KMS-11 (cell line): ENCODE measurements around the gene BACE1-AS.
A peak's percentile ranks its signal among the peaks of the same experiment; 100 is the strongest.
"Not testable (repeated sequence)": the region's sequence is repeated elsewhere in the genome, so short reads cannot be mapped to it uniquely, and the experiment has no call there.

ENCODE experiments used
- H2AFZ ChIP-seq: fragments of 200-600 bp; sonication (generic); 2 replicates; pipeline ENCODE4 v1.6.1; 2016; ENCODE audit warnings: antibody characterized with exemption, mixed run types, low read depth
- H3K27ac ChIP-seq: fragments of 200-600 bp; sonication (generic); 2 replicates; pipeline ENCODE4 v1.6.1; 2016; ENCODE audit warnings: mild to moderate bottlenecking, mixed run types
- H3K27me3 ChIP-seq: fragments of 200-600 bp; sonication (generic); 2 replicates; pipeline ENCODE4 v1.6.1; 2017; ENCODE audit warnings: mild to moderate bottlenecking, low read depth, mixed run types, moderate library complexity; ENCODE audit not compliant: insufficient read depth
- H3K36me3 ChIP-seq: fragments of 200-600 bp; sonication (generic); 2 replicates; pipeline ENCODE4 v1.6.1; 2017; ENCODE audit warnings: mild to moderate bottlenecking, mixed run types; ENCODE audit not compliant: insufficient read depth
- H3K4me1 ChIP-seq: fragments of 200-600 bp; sonication (generic); 2 replicates; pipeline ENCODE4 v1.6.1; 2016; ENCODE audit warnings: mild to moderate bottlenecking, low read depth, mixed run types; ENCODE audit not compliant: poor library complexity, severe bottlenecking
- H3K4me2 ChIP-seq: fragments of 200-600 bp; sonication (generic); 2 replicates; pipeline ENCODE4 v1.7.0; 2016; ENCODE audit warnings: mild to moderate bottlenecking, mixed run types
- H3K4me3 ChIP-seq: fragments of 200-600 bp; sonication (generic); IDR thresholded peaks from 2 replicates; pipeline ENCODE4 v1.6.1; 2017; ENCODE audit warnings: low read depth, low read length, mixed read lengths; ENCODE audit not compliant: insufficient read depth
- H3K79me2 ChIP-seq: fragments of 200-600 bp; sonication (generic); 2 replicates; pipeline ENCODE4 v1.6.1; 2016; ENCODE audit warnings: low read depth, mixed run types; ENCODE audit not compliant: insufficient read depth
- H3K9ac ChIP-seq: fragments of 200-600 bp; sonication (generic); 2 replicates; pipeline ENCODE4 v1.6.1; 2016; ENCODE audit warnings: mild to moderate bottlenecking, mixed run types
- H4K20me1 ChIP-seq: fragments of 200-600 bp; sonication (generic); 2 replicates; pipeline ENCODE4 v1.6.1; 2016; ENCODE audit warnings: mild to moderate bottlenecking, mixed run types; ENCODE audit not compliant: insufficient read depth
- TF ChIP-seq, protein P1 (sequence below): fragments of 200-600 bp; sonication (generic); conservative IDR thresholded peaks from 2 replicates; pipeline ENCODE4 v1.6.1; 2017; ENCODE audit warnings: low read depth, mild to moderate bottlenecking, antibody characterized with exemption, low read length, moderate library complexity, mixed read lengths

Gene BACE1-AS

DNA sequence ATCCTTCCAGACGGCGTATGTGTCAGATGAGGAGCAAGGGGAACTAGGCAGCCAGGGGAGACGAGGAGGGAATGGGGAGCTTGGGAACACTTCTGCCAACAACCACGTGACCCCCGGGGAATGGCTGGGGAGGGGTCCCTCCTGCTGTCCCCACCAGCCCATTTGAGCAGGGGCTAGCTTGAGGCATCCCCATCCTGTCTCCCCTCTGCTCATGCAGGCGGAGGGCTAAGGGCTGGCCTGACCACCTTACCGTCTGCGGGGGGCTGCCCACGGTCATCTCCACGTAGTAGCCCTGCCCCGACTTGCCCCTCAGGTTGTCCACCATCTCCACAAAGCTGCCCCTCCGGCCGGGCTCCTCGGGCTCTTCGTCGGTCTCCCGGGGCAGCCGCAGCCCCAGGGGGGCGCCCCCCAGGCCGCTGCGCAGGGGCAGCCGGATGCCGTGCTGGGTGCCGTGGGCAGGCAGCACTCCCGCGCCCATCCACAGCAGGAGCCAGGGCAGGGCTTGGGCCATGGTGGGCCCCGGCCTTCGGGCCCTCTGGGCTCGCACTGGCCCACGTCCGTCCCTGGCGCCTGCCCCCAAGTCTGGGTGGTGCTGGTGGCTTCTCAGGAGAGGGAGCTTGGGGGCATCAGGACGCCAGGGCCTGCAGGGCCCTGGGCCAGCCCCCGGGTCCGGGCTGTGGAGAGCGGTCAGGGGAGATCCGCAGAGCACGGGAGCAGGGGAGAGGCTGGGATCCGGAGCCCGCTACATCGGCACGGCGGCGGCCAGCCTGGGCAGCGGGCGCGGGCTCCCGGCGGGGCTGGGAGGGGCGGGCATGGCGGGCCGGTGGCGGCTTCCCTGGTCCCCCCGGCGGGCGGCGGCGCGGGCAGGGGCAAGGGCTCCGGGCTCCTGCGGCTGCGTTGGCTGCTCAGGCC lies 24.4 kb downstream of the BACE1-AS start:
- Histone ChIP-seq H3K4me2 (no peak overlapping the region), H4K20me1 (no peaks in the 10 kb centered on the region), H3K4me1 (no peaks in the 10 kb centered on the region), H3K9ac (no peak overlapping the region), H3K27me3 (no peaks in the 10 kb centered on the region), H2AFZ (no peak overlapping the region), H3K27ac (no peak overlapping the region), H3K79me2 (no peaks in the 10 kb centered on the region), H3K36me3 (no peaks in the 10 kb centered on the region), H3K4me3 (no peak overlapping the region)
- TF ChIP-seq, protein P1, sequence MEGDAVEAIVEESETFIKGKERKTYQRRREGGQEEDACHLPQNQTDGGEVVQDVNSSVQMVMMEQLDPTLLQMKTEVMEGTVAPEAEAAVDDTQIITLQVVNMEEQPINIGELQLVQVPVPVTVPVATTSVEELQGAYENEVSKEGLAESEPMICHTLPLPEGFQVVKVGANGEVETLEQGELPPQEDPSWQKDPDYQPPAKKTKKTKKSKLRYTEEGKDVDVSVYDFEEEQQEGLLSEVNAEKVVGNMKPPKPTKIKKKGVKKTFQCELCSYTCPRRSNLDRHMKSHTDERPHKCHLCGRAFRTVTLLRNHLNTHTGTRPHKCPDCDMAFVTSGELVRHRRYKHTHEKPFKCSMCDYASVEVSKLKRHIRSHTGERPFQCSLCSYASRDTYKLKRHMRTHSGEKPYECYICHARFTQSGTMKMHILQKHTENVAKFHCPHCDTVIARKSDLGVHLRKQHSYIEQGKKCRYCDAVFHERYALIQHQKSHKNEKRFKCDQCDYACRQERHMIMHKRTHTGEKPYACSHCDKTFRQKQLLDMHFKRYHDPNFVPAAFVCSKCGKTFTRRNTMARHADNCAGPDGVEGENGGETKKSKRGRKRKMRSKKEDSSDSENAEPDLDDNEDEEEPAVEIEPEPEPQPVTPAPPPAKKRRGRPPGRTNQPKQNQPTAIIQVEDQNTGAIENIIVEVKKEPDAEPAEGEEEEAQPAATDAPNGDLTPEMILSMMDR, result no peak

DNA sequence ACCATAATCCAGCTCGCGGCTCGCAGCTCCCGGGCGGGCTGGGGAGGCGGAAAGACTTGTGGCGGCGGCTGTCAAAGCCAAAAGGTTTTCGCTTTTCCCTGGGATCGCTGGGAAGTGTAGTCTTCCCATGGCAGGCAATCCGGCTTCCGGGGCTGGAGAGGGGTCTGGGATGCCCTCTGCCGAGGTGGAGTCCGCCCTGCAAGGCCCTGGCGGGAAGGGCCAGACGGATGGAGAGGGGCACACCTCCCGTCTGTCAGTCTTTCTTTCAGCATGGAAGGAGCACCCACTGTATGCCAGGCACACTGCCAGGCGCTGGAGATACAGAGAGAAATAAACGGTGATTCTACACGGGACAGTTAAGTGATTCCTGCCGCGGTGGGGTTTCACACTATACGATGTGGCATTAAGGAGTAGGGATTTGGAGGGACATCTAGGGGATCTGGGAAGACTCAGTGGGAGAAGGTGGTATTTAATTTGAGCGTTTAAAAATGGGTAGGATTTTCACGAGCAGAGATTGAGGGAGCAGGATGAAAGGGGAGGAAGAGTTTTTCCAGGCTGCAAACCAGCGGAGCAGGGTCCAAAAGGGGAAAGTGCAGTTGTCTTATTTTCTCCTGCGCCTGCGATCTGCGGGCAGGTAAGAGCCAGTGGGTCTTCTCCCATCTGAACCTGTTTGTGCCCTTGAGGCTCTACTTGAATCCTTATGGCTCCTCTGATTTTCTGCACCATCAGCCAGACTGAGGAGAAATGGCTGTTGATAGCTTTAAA lies 25.2 kb downstream of the BACE1-AS start, which contains the start of gene BACE1:
TSS of gene BACE1 (minus strand) at position 60 of the 765 bp plus-strand sequence. CDS start 461 bp downstream, outside the sequence.
- TF ChIP-seq, protein P1, result no peak
- no peaks in the 10 kb centered on the region for H4K20me1 ChIP-seq
- no peaks in the 10 kb centered on the region for H3K4me1 ChIP-seq
- H3K27ac ChIP-seq, result no peak within 1 kb of the TSS
- H3K4me3 ChIP-seq, result no peak within 1 kb of the TSS
- H3K79me2 ChIP-seq, result no peaks in the 10 kb centered on the region
- H3K4me2 ChIP-seq, result no peak within 1 kb of the TSS
- H3K9ac ChIP-seq, result no peak within 1 kb of the TSS
- no peaks in the 10 kb centered on the region for H3K27me3 ChIP-seq
- H2AFZ ChIP-seq, result no peak within 1 kb of the TSS
- H3K36me3 ChIP-seq, result no peaks in the 10 kb centered on the region

DNA sequence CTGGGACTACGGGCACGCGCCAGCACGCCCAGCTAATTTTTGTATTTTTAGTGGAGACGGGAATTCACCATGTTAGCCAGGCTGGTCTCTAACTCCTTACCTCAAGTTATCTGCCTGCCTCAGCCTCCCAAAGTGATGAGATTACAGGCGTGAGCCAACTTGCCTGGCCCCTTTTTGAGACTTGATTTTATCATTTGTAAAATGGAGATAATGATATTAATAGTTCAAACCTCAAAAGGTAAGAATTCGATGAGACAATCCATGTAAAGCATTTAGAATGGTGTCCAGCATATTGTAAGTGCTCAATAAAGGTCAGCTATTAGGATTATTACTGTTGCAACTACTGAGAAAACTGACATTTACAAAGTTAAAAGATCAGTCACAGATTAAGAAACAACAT lies 27.6 kb downstream of the BACE1-AS start:
- no peak overlapping the region for H3K4me3 ChIP-seq
- no peak overlapping the region for H3K27ac ChIP-seq
- no peak overlapping the region for H3K9ac ChIP-seq
- TF ChIP-seq, protein P1, result no peak
- no peaks in the 10 kb centered on the region for H3K79me2 ChIP-seq
- no peak overlapping the region for H2AFZ ChIP-seq
- no peaks in the 10 kb centered on the region for H3K4me1 ChIP-seq
- no peaks in the 10 kb centered on the region for H3K36me3 ChIP-seq
- H3K27me3 ChIP-seq, result no peaks in the 10 kb centered on the region
- no peaks in the 10 kb centered on the region for H4K20me1 ChIP-seq
- no peak overlapping the region for H3K4me2 ChIP-seq

DNA sequence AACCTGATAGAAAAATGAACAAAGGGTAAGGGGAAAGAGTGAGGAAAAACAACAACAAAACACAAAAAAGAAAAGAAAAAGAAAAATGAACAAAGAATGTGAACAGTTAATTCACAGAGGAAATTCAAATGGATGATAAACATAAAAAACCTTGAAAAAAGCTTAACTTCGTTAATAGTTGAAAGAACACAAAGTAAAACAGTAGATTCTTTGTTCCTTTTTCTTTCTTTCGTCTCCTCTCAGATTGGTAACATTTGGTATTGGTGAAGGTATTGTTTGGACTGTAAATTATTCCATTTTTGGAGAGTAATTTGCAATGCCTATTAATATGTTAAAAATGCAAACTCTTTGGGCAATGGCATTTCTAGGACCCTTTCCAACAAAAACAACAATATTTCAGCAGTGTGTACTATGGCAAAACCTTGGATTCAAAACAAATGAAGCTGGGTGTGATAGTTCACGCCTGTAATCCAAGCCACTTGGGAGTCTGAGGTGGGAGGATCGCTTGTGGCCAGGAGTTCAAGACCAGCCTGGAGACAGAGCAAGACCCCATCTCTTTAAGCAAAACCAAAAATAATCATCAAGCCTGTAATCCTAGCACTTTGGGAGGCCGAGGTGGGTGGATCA lies 28.2 kb downstream of the BACE1-AS start:
- H3K4me1 ChIP-seq, result no peaks in the 10 kb centered on the region
- H3K27me3 ChIP-seq, result no peaks in the 10 kb centered on the region
- H3K4me2 ChIP-seq, result no peak overlapping the region
- TF ChIP-seq, protein P1, result no peak
- H3K79me2 ChIP-seq, result no peaks in the 10 kb centered on the region
- H3K27ac ChIP-seq, result no peak overlapping the region
- no peak overlapping the region for H2AFZ ChIP-seq
- H3K9ac ChIP-seq, result no peak overlapping the region
- no peaks in the 10 kb centered on the region for H4K20me1 ChIP-seq
- no peaks in the 10 kb centered on the region for H3K36me3 ChIP-seq
- no peak overlapping the region for H3K4me3 ChIP-seq

DNA sequence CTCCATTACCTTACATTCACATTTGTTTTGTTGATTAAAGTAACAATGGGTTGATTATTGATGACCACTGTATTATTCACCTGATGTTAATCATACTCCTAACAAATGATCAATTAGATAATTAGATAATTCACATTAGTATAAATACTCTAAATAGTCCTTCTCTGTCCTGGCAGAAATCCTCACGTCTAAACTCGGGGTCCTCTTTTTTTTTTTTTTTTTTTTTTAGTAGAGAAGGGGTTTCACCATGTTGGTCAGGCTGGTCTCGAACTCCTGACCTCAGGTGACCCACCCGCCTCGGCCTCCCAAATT lies 36.1 kb downstream of the BACE1-AS start:
- Histone ChIP-seq H2AFZ (peak overlapping the region; percentile 63; the same call in 1 of the 2 replicates), H3K27ac (peak overlapping the region; percentile 58), H3K9ac (0 out of 2 replicates have a peak overlapping the region, but pooled peaks have one; percentile 66)
- not testable (repeated sequence) for H3K4me3 ChIP-seq, H3K27me3 ChIP-seq, H3K36me3 ChIP-seq, H3K4me2 ChIP-seq, H4K20me1 ChIP-seq, H3K79me2 ChIP-seq, H3K4me1 ChIP-seq
